GM12891 (cell line): Measurements from ENCODE around the gene SHMT1.
"Not testable (repeated sequence)": the region's sequence is repeated elsewhere in the genome, so short reads cannot be mapped to it uniquely, and the experiment has no call there.

Experiments used
- POLR2AphosphoS5 ChIP-seq: IDR thresholded peaks from 2 replicates; pipeline ENCODE4 v1.6.1; 2011; ENCODE audit warnings: low read depth, low read length, control low read depth
- TAF1 ChIP-seq: IDR thresholded peaks from 2 replicates; pipeline ENCODE4 v1.6.1; 2011; ENCODE audit warnings: low read depth, low read length, control low read depth

DNA sequence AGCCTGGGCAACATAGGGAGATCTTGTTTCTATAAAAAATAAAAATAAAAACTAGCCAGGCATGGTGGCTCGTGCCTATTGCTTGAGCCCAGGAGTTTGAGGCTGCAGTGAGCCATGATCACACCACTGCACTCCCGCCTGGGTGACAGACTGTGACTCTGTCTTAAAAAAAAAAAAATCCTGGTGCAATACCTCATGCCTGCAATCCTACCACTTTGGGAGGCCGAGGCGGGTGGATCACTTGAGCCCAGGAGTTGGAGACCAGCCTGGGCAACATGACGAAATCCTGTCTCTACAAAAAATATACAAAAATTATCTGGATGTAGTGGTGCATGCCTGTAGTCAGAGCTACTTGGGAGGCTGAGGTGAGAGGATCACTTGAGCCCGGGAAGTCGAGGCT, 20.9 kb upstream of the SHMT1 start:
- TF ChIP-seq TAF1, POLR2AphosphoS5: not testable (repeated sequence)
